ENCODE results near the gene VSTM2L.
"Not testable (repeated sequence)": the region's sequence is repeated elsewhere in the genome, so short reads cannot be mapped to it uniquely, and the experiment has no call there.

VSTM2L gene

DNA sequence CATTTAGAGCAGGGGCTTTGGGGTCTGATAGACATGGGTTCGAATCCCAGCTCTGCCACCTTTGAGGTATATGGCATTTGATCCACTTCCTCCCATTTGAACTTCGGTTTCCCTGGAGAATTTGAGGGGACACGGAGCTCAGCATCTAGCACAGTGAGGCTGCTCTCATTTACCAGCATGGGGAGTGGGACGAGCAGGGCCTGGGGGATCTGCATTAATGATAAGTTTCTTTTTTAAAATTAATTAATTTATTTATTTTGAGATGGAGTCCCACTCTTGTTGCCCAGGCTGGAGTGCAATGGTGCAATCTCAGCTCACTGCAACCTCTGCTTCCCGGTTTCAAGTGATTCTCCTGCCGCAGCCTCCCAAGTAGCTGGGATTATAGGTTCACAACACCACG lies 52.6 kb downstream of the VSTM2L start:
- in situ Hi-C loops (cut with HindIII; ENCODE audit: low sequenced_read_pairs), result no loop called here

DNA sequence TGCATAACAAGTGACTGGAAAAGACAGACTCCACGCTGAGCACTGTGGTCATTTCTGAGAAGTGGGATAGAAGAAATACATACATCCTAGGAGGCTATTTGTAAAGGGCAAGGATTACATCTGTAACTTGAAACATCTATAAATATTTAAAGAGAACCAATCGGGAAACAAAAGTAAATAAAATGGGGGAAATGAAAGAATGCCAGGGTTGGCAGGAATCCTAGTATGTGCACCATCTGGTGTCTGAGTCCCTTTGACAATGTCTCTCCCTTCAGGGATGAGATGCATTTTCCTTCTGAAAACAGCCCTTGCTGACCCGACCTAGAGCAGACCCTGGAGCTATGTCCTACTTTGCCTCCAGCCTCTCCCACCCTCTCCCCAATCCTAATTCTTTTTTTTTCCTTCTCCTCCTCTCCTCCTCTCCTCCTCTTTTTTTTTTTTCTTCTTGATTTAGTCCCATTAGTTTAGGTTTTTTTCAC lies 53.2 kb downstream of the VSTM2L start:
- in situ Hi-C loops (cut with HindIII; ENCODE audit: low sequenced_read_pairs), result no loop called here

DNA sequence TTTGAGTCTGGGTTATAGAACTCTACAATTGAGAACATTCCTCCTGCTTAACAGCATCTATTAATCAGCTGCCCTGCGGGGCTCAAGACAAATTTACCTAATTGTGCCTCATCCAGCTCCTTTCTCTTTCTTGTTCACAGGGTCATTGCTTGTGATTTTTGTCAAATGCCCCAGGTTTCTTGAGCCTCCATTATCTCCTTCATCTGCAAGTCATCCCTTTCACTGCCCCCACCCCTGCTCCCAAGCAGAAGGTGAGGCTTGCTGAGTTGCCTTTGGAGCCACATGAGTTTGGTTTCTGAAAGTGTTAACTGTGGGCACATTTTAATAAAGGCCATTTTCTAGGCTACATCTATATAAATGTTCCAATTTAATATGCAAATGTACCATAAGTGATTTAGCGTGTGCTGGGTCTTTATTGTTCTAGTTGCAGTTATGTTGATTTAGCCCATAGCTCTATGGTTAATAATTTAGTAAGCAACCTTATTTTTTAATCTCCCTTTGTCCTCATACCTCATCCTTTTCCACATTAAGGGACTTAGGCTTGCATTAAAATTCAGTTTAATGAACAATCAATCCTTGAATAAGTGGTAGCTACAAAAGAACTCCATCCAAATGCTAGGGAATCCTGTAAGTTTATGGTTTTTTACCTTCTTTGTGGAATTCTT lies 56.1 kb downstream of the VSTM2L start:
- in situ Hi-C loops (cut with HindIII; ENCODE audit: low sequenced_read_pairs), result no loop called here

DNA sequence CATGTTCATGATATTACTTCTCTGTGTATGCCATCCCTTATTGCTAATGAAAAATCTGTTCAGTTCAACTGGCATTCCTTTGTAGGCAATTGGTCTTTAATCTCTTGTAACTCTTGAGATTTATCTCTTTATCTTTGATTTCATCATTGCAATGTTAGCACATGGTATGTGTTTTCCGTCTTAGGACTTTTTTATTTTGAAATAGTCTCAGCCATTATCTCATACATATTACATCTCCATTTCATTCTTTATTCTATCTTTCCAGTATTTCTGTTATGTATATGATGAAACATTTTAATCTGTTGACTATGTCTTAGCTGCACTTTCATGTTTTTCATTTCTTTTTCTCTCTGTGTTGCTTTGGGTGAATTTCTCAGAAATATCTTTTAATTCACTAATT lies 58.1 kb downstream of the VSTM2L start:
- in situ Hi-C loops (cut with HindIII; ENCODE audit: low sequenced_read_pairs), result no loop called here

DNA sequence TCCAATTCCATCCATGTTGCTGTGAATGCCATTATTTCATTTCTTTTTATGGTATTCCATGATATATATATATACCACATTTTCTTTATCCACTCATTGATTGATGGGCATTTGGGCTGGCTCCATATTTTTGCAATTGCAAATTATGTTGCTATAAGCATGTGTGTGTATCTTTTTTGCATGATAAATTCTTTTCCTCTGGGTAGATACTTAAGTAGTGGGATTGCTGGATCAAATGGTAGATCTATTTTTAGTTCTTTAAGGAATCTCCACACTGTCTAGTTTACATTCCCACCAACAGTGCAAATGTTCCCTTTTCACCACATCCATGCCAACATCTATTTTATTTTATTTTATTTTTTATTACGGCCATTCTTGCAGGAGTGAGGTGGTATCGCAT lies 60.6 kb downstream of the VSTM2L start:
- in situ Hi-C loops (cut with HindIII; ENCODE audit: low sequenced_read_pairs), result not testable (repeated sequence)

DNA sequence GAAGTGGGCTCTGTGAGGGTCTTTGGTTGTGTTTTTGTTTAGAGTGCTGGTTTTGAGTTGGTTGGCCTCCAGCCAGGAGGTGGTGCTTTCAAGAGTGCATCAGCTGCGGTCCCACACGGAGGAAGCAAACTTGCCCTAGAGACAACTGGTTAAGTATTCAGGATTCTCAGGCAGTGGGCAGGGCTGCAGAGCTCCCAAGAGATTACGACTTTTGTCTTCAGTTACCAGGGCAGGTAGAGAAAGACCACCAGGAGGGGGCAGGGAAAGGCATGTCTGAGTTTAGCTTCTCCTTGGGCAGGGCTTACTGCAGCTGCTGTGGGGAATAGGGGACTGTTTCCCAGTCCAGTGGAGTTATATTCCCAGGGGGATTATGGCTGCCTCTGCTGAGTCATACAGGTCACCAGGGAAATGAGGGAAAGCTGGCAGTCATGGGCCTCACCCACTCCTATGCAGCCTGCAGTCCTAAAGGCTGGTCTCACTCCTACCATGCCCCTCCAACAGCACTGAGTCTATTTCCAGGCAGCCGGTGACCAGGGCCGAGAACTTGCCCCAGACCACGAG lies 66.0 kb downstream of the VSTM2L start:
- in situ Hi-C loops (cut with HindIII; ENCODE audit: low sequenced_read_pairs), result no loop called here

DNA sequence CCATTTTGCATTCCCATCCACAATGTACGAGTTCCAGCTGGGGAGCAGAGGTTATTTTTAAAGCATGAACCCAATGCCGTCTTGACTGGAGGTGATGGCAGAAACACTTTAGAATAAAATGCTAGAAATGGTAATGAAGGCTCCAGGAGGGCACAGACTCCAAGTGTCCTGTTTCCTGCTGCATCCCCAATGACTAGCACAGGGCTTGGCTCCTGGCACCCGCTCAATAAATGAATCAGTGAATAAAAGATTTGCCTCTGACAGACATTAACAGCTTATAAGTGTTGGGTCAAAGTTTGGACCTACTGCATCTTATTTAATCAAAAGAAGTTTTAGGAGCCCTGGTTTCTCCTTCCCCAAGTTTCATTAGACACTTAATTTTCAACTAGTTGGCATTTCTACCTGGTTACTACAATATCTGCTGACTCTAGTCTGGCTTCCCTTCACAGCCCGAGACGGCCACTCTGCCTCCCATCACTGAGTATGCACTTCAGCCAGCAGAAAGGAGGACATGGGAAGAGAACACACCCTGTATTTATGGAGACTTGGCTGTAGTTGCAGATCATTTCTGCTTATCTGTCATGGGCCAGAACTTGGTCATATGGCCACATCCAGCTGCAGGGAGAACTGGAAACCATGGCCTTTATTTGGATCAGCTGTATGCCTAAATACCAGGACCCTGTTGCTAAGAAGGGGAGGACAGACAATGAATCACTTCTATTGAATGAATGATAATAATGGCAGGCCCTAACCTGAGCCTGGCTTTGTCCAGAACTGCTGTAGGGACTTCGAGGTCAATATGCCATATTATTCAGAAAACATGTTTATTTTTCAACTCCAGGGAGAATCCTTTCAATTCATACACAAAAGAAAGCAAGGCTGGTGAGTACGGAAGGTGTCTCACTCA lies 67.3 kb downstream of the VSTM2L start:
- in situ Hi-C loops (cut with HindIII; ENCODE audit: low sequenced_read_pairs), result no loop called here

DNA sequence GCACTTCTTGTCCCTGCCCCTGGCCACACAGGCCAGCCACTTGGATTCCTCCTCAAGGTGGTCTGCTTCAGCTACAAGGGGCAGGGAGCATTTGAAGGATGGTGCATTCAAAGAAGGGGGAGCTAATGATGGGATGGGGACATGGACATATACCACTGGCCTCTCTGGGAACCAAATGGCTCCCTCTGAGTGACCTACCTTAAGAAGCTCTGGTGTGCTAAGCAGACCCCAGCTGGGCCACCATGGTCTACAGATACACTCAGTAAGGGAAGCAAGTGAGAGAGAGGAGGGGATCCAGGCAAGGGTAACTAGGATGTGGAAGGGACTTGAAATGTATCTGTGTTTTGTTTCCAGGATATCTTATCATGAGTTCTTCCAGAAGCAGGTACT lies 67.9 kb downstream of the VSTM2L start:
- in situ Hi-C loops (cut with HindIII; ENCODE audit: low sequenced_read_pairs), result no loop called here

DNA sequence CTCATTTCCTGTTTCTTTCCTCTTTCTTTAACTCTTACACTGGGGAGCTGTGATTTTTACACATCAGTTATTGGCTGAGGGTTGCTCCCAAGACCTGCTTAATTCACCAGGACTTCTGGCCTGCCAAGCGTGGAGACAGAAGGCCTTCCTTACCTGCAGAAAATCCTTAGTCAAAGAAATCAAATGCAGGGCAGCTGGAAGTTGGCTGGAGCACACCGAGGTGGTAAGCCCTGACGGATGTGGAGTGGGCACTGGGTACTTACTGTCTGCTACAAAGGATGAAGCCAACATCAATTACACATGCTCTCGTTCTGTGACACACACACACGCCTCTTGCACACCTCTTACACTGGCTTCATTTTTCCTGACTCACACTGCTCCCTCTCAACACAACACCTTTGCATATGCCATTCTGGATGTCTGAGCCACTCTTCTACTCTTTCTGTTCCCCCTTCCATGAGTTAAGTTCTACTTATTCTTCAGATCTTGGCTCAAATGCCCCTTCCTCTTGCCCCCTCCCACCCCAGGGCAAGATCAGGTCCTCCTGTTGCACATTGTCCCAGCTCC lies 68.7 kb downstream of the VSTM2L start:
- in situ Hi-C loops (cut with HindIII; ENCODE audit: low sequenced_read_pairs), result no loop called here

DNA sequence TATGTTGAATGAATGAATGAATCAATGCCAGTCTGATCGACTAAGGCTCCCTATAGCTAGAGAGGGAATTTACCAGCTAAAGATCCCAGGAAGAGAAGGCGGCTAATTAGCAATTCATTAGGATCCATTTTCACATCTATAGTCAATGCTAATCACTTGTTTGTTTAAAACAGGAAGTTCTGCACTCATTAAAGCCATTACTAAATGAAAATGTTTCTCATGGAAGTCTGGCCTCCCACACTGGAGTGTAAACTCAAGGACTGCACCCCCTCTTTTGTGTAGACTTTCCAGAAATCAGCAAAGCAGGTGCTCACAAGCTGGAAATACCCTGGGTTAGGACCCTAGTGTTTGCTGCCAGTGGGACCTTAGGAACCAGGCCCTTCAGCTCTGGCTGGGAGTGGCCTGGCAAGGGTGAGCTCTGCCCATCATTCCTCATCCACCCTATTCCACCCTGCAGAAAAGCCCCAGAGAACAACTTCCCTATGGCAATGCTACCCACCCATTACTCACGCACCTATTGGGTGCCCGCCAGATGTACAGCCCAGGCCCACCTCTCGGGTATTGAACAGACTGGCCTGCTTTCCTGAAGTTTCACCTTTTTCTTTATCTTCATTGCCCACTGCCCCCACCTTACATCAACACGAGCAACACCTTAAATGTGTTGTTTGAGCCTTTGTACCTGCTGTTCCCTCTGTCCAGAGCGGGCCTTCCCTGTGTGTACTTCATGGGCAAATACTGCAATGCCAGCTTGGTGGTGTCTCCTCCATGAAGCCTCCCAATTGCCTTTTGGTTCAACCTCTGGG lies 69.5 kb downstream of the VSTM2L start:
- in situ Hi-C loops (cut with HindIII; ENCODE audit: low sequenced_read_pairs), result no loop called here

DNA sequence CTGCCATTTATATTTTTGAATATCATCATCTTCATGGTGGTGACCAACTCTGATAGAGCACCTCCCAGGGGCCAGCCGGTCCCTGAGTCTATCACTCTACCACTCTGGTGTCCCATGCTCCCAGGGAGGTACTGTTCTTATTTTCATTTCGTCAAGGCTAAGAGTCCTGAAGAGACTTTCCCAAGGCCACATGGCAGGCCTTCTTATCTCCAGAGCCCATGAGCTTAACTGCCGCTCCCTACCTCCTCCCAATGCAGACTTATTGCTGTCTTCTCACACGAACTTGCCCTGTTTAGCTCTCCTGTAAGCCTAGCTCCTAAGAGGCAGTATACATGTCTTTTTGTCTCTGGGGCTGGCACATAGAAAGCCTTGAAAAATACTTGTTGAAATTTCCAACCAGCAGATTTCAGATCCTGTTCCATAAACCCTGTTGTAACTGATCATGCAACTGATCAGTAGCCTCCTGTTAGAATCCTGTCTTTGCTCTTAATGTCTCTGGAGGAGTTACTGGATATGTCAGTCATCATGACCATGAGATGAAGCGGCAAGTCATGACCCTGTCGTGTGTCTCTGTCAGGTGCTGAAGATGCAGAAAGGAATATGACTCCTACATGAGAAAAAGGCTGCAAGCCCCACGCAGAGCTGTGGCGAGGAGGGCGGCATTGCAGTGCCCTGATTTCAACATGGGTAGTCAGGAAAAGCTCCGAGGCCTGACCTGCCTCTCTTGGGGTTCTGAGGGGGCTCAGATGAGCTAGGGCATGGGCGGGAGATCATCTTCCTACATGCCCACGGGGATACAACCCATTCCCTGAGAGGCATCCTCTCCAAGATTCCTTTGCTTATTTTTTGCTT lies 70.4 kb downstream of the VSTM2L start:
- in situ Hi-C loops (cut with HindIII; ENCODE audit: low sequenced_read_pairs), result no loop called here

DNA sequence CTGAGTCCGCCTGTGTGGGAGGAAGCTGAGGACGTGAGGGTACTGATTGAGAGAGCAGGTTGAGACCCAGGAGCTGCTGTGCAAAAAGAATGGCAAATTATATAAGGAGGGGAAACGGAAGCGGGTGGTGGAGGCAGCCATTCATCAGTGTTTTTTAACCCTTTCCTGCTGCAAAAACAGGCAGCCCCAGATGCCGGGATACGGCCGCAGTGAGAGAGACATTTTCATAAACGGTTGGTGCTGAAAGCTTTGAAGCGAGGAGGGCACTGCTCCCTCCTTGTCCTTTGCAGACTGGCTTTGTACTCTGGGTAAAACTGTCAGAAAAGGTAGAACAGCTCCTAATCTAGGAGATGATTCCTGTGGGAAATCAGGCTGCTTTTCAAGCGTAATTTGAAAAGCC lies 74.0 kb downstream of the VSTM2L start:
- in situ Hi-C loops (cut with HindIII; ENCODE audit: low sequenced_read_pairs), result loop anchor here (5.0 kb wide), 1 partner anchor 60 kb away; no protein-coding TSS in a partner anchor

DNA sequence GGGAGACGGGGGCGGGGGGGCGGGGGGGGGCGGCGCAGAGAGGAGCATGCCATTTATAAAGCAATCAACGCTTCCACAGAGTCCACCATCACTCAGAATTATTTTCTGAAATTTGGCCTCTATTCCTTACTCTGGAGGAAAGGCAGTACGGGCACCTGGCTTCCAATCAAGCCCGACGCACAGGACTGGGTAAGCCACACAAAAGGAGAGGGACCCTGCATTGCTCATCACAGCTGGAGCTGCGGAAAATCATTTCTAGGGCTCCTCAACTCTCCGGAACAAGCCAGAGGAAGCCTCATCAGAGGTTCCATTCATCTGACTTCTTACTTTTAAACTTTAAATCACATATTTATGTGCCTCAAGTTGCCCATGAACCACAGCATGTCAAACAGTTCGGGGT lies 74.4 kb downstream of the VSTM2L start:
- in situ Hi-C loops (cut with HindIII; ENCODE audit: low sequenced_read_pairs), result loop anchor here (5.0 kb wide), 1 partner anchor 60 kb away; no protein-coding TSS in a partner anchor

DNA sequence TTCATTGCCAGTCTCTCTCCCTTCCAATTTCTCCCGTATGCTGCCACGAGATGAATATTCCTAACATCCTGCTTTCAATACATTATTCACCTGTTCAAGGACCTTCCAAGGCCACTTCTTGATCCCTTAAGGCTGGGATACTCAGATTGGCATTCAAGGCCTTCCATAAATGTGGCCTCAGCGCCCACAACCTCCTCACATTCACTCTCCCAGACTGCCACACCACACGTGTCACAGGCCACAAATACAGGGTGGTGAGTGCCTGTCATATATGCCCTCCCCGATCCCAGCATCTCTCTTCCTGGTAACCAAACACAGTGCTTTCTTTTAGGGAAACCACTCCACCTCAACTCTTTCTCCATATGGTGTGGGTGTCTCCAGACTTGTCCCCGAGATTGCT lies 74.9 kb downstream of the VSTM2L start:
- in situ Hi-C loops (cut with HindIII; ENCODE audit: low sequenced_read_pairs), result loop anchor here (5.0 kb wide), 1 partner anchor 60 kb away; no protein-coding TSS in a partner anchor

DNA sequence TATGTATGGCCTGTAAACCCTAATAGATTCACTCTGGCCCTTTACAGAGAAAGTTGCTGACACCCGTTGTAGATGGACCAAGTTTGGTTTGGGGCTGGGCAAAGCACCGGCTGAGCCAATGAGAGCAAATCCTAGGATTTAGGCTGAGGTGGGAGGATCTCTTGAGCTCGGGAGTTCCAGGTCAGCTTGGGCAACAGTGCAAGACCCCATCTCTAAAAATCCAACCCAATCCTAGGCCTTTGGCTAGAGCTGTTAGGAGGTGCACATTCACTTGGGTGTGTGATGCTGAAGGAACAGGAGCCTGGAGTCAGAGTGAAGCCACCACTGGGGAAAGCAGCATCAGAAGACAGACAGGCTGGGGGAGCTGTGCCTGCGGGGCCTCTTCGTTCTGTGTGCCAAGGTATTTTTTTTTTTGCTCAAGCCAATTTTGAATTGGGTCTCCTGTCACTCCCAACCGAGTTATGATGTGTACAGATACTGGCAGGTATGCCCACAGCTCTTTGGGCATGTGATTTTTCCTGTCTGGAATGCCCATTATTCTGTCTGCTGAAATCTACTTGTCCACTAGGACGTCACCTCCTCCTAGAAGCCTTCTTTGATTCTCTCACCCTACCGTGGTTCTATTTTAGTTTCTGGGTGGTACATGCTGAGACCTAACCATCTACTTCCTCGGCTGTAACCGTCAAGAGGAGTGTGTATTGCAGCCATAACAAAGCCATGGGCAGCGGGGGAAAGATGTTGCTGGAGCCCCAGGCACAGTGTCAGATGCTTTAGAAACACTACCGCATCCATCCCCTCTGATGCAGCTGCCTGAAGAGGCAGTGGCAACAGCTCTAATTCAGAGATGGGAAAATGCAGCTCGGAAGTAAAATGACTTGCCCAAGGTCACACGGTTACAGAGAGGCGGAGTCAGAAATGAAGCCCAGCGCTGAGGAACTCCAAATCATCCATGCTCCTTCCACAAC lies 76.4 kb downstream of the VSTM2L start:
- in situ Hi-C loops (cut with HindIII; ENCODE audit: low sequenced_read_pairs), result loop anchor here (5.0 kb wide), 1 partner anchor 62 kb away; no protein-coding TSS in a partner anchor

DNA sequence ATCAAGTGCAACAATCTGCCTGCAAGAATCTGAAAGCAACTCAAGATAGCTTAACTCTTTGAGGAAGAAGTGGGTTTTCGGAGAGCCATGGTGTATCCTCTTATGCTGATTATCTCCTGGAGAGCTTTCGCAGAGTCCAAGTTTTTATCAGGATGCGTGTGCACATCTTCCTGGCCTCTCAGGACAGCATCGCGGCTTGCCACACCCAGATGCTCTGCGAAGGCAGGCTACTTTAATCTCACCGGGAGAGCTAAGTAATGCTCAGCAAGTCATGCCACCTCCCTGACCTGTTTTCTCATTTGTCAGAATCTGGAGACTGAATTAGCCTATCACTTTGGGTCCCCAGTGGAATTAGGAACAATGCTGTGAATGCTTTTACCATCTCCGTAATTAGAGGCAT lies 77.5 kb downstream of the VSTM2L start:
- in situ Hi-C loops (cut with HindIII; ENCODE audit: low sequenced_read_pairs), result no loop called here

DNA sequence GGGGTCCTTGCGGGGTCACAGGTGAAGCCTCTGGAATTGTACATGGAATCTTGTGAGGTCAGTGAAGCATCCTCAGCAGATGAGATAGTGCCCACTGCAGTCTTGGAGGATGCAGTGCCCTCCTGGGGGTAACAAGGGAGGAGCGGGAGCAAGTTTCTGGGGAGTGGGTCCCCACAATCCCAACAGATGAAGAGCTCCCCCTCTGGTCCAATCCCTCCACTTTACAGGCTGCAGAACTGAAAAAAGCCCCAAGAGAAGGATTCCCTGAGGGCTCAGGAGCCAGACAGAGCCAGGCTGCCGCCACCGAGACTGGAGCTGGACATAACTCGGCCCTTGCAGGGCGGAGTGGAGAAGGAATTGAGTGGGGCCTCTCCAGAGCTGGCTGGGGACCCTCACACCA lies 77.9 kb downstream of the VSTM2L start:
- in situ Hi-C loops (cut with HindIII; ENCODE audit: low sequenced_read_pairs), result no loop called here

DNA sequence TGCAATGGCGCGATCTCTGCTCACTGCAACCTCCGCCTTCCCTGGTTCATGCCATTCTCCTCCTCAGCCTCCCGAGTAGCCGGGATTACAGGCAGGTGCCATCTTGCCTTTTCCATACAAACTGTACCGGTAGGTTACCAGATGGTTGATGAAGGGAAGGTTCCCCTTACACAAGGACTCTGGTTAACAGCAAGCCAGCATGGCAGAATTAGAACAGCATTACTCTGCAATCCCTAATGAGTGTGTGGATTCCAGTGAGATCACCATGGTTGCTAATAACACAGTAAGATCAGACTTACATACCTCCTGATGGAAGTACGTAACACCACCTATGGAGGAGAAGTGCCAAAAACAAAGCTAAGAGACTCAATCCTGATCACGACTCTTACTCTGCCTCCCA lies 78.6 kb downstream of the VSTM2L start:
- in situ Hi-C loops (cut with HindIII; ENCODE audit: low sequenced_read_pairs), result no loop called here

Measured in endothelial cell of hepatic sinusoid (primary cell).